ENCODE data around the gene SLC16A6. TPM values are rescaled to one million over a fixed set of nuclear protein-coding genes. Genes with fewer than 3 reads are reported as not detected.

Gene SLC16A6
- total RNA-seq, 1 experiment from 2014 or later, result 0.22 TPM

DNA sequence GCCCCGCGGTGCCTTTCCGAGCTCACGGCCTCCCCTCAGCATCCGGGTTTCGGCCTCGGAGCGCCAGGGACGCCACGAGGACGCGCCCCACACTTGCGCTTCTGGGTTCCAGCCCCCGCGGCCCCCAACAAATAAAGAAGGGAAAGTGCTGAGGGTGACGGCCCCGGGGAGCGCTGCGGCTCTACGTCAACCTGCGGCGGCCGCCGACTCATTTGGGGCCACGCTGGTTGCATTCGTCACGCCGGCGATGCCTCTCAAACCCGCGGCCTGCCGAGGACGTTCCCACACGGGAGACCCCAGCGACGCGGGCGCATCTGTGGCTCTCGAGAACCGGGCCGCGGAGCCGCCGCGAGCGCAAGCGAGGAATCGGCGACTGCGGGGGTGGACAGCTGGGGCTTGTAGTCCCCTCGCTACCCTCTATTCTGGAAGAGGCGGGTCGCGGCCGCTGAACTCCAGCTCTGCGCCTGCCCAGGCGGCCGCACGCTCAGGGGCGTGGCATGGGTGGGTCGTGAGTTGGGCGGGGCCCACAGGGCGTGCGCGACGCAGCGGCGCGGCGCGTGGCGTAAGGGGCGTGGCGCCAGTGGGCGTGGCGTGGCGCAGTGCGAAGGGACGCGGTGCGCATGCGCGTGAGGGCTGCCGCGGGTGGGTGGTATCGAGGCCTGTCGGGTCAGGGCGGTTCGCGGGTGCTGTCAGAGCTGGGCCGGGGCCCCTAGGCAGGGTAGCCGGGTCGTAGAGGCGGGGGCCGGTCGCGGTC, 43.3 kb downstream of the SLC16A6 start, which contains the start of gene AMZ2:
Gene AMZ2, plus strand, starts transcription at position 599 of the 754 bp plus-strand sequence. CDS start 2,145 bp downstream, outside the sequence.
- Mint-ChIP-seq H3K27me3 (ENCODE audit: low read depth) (no peaks in the 10 kb centered on the region), H3K4me1 (peaks cover 14% of the 10 kb centered on the region), H3K4me3 (peak within 1 kb of the TSS; percentile 80), H3K27ac (peak within 1 kb of the TSS; percentile 72; the same call in 1 of the 2 replicates), H3K9me3 (no peaks in the 10 kb centered on the region), H3K36me3 (peaks cover 8% of the 10 kb centered on the region)
- CTCF ChIA-PET, result interaction anchor here (0.6 to 2.6 kb wide), 11 partner anchors 15 to 210 kb away, joined by 3 to 13 read pairs (median 4); partner anchors contain the start of gene WIPI1
- ATAC-seq (peak; percentile 97), DNase-seq (ENCODE audit: low spot score) (peak; percentile 91)
- POLR2A ChIA-PET, result interaction anchor here (0.6 to 1.5 kb wide), 4 partner anchors 13 to 212 kb away, joined by 3 to 4 read pairs (median 3); partner anchors contain the start of genes KPNA2 and WIPI1
- TF ChIP-seq, protein P1, sequence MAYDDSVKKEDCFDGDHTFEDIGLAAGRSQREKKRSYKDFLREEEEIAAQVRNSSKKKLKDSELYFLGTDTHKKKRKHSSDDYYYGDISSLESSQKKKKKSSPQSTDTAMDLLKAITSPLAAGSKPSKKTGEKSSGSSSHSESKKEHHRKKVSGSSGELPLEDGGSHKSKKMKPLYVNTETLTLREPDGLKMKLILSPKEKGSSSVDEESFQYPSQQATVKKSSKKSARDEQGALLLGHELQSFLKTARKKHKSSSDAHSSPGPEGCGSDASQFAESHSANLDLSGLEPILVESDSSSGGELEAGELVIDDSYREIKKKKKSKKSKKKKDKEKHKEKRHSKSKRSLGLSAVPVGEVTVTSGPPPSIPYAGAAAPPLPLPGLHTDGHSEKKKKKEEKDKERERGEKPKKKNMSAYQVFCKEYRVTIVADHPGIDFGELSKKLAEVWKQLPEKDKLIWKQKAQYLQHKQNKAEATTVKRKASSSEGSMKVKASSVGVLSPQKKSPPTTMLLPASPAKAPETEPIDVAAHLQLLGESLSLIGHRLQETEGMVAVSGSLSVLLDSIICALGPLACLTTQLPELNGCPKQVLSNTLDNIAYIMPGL (CRISPR knock-in tag; IDR thresholded peaks at IDR 0.05), result peak; percentile 90
- TF ChIP-seq HMGA2 (CRISPR knock-in tag; IDR thresholded peaks at IDR 0.05) (no peak), SP1 (CRISPR knock-in tag; conservative IDR thresholded peaks at IDR 0.05) (peak; percentile 100), SOX15 (CRISPR knock-in tag; IDR thresholded peaks at IDR 0.05) (no peak), IRF2 (CRISPR knock-in tag; IDR thresholded peaks at IDR 0.05; ENCODE audit: borderline replicate concordance, low read depth) (no peak), ZNF317 (CRISPR knock-in tag; IDR thresholded peaks at IDR 0.05; ENCODE audit: borderline replicate concordance, low read depth) (no peak), NFE2L1 (CRISPR knock-in tag; IDR thresholded peaks at IDR 0.05) (peak; percentile 76), ZNF232 (CRISPR knock-in tag; IDR thresholded peaks at IDR 0.05) (0 out of 2 replicates have a peak, but pooled peaks have one; percentile 40), FOXP1 (CRISPR knock-in tag; IDR thresholded peaks at IDR 0.05; ENCODE audit: borderline replicate concordance) (peak; percentile 46), KAT7 (CRISPR knock-in tag; IDR thresholded peaks at IDR 0.05; ENCODE audit: borderline replicate concordance) (peak; percentile 86; the same call in 1 of the 2 replicates), ZBTB21 (CRISPR knock-in tag; IDR thresholded peaks at IDR 0.05; ENCODE audit: borderline replicate concordance) (0 out of 2 replicates have a peak, but pooled peaks have one; percentile 16), TEAD1 (CRISPR knock-in tag; IDR thresholded peaks at IDR 0.05) (peak; percentile 22), ATF1 (CRISPR knock-in tag; IDR thresholded peaks at IDR 0.05) (0 out of 2 replicates have a peak, but pooled peaks have one; percentile 37), TEAD4 (CRISPR knock-in tag; IDR thresholded peaks at IDR 0.05) (no peak), ZNF121 (CRISPR knock-in tag; IDR thresholded peaks at IDR 0.05) (peak; percentile 1; the same call in 1 of the 2 replicates), GABPB1 (CRISPR knock-in tag; IDR thresholded peaks at IDR 0.05) (peak; percentile 68), FOXK1 (CRISPR knock-in tag; IDR thresholded peaks at IDR 0.05) (peak; percentile 81; the same call in 1 of the 2 replicates)
- TF ChIP-seq, protein P2, sequence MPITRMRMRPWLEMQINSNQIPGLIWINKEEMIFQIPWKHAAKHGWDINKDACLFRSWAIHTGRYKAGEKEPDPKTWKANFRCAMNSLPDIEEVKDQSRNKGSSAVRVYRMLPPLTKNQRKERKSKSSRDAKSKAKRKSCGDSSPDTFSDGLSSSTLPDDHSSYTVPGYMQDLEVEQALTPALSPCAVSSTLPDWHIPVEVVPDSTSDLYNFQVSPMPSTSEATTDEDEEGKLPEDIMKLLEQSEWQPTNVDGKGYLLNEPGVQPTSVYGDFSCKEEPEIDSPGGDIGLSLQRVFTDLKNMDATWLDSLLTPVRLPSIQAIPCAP (CRISPR knock-in tag; IDR thresholded peaks at IDR 0.05), result no peak; the same call in 1 of the 2 replicates
- TF ChIP-seq, protein P3, sequence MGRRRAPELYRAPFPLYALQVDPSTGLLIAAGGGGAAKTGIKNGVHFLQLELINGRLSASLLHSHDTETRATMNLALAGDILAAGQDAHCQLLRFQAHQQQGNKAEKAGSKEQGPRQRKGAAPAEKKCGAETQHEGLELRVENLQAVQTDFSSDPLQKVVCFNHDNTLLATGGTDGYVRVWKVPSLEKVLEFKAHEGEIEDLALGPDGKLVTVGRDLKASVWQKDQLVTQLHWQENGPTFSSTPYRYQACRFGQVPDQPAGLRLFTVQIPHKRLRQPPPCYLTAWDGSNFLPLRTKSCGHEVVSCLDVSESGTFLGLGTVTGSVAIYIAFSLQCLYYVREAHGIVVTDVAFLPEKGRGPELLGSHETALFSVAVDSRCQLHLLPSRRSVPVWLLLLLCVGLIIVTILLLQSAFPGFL (CRISPR knock-in tag; IDR thresholded peaks at IDR 0.05; ENCODE audit: borderline replicate concordance), result no peak; the same call in 1 of the 2 replicates
- TF ChIP-seq, protein P4, sequence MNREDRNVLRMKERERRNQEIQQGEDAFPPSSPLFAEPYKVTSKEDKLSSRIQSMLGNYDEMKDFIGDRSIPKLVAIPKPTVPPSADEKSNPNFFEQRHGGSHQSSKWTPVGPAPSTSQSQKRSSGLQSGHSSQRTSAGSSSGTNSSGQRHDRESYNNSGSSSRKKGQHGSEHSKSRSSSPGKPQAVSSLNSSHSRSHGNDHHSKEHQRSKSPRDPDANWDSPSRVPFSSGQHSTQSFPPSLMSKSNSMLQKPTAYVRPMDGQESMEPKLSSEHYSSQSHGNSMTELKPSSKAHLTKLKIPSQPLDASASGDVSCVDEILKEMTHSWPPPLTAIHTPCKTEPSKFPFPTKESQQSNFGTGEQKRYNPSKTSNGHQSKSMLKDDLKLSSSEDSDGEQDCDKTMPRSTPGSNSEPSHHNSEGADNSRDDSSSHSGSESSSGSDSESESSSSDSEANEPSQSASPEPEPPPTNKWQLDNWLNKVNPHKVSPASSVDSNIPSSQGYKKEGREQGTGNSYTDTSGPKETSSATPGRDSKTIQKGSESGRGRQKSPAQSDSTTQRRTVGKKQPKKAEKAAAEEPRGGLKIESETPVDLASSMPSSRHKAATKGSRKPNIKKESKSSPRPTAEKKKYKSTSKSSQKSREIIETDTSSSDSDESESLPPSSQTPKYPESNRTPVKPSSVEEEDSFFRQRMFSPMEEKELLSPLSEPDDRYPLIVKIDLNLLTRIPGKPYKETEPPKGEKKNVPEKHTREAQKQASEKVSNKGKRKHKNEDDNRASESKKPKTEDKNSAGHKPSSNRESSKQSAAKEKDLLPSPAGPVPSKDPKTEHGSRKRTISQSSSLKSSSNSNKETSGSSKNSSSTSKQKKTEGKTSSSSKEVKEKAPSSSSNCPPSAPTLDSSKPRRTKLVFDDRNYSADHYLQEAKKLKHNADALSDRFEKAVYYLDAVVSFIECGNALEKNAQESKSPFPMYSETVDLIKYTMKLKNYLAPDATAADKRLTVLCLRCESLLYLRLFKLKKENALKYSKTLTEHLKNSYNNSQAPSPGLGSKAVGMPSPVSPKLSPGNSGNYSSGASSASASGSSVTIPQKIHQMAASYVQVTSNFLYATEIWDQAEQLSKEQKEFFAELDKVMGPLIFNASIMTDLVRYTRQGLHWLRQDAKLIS (CRISPR knock-in tag; IDR thresholded peaks at IDR 0.05; ENCODE audit: borderline replicate concordance), result no peak
- TF ChIP-seq, protein P5, sequence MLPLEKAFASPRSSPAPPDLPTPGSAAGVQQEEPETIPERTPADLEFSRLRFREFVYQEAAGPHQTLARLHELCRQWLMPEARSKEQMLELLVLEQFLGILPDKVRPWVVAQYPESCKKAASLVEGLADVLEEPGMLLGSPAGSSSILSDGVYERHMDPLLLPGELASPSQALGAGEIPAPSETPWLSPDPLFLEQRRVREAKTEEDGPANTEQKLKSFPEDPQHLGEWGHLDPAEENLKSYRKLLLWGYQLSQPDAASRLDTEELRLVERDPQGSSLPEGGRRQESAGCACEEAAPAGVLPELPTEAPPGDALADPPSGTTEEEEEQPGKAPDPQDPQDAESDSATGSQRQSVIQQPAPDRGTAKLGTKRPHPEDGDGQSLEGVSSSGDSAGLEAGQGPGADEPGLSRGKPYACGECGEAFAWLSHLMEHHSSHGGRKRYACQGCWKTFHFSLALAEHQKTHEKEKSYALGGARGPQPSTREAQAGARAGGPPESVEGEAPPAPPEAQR (CRISPR knock-in tag; IDR thresholded peaks at IDR 0.05), result no peak
- TF ChIP-seq, protein P6, sequence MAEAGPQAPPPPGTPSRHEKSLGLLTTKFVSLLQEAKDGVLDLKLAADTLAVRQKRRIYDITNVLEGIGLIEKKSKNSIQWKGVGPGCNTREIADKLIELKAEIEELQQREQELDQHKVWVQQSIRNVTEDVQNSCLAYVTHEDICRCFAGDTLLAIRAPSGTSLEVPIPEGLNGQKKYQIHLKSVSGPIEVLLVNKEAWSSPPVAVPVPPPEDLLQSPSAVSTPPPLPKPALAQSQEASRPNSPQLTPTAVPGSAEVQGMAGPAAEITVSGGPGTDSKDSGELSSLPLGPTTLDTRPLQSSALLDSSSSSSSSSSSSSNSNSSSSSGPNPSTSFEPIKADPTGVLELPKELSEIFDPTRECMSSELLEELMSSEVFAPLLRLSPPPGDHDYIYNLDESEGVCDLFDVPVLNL (CRISPR knock-in tag; IDR thresholded peaks at IDR 0.05; ENCODE audit: borderline replicate concordance, low read depth), result no peak
- TF ChIP-seq, protein P7, sequence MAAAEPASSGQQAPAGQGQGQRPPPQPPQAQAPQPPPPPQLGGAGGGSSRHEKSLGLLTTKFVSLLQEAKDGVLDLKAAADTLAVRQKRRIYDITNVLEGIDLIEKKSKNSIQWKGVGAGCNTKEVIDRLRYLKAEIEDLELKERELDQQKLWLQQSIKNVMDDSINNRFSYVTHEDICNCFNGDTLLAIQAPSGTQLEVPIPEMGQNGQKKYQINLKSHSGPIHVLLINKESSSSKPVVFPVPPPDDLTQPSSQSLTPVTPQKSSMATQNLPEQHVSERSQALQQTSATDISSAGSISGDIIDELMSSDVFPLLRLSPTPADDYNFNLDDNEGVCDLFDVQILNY (CRISPR knock-in tag; IDR thresholded peaks at IDR 0.05), result peak; percentile 39; the same call in 1 of the 2 replicates
